ENCODE data around the gene RPS21. TPM values are rescaled to one million over a fixed set of nuclear protein-coding genes. Genes with fewer than 3 reads are reported as not detected.

RPS21 gene
- total and polyA plus RNA-seq, 2 of the 13 experiments (the other 11 are each of a cell fraction or from before 2014, with no cell fraction given), result 2,647 to 11,063 TPM

DNA sequence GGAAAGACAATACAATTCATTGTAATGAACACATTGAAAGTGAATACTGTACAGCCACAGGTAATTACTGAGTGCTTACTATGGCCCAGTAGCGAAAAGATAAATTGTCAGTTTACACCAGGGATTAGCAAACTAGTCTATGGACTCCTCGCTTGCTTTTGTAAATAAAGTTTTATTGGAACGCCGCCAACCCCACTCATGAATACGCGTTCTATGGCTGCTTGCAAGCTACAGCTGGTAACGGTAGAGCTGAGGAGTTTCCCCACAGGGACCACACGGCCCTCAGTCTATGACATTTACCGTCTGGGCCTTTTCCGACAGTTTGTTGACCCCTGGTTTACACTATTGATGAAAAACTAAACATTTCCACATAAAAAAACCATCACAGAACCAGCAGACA, 44.0 kb upstream of the RPS21 start (continued):
- TF ChIP-seq, protein P1, sequence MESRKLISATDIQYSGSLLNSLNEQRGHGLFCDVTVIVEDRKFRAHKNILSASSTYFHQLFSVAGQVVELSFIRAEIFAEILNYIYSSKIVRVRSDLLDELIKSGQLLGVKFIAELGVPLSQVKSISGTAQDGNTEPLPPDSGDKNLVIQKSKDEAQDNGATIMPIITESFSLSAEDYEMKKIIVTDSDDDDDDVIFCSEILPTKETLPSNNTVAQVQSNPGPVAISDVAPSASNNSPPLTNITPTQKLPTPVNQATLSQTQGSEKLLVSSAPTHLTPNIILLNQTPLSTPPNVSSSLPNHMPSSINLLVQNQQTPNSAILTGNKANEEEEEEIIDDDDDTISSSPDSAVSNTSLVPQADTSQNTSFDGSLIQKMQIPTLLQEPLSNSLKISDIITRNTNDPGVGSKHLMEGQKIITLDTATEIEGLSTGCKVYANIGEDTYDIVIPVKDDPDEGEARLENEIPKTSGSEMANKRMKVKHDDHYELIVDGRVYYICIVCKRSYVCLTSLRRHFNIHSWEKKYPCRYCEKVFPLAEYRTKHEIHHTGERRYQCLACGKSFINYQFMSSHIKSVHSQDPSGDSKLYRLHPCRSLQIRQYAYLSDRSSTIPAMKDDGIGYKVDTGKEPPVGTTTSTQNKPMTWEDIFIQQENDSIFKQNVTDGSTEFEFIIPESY (CRISPR knock-in tag; IDR thresholded peaks at IDR 0.05), result peak; percentile 95
- TF ChIP-seq IRF2 (CRISPR knock-in tag; IDR thresholded peaks at IDR 0.05) (no peak), KLF13 (CRISPR knock-in tag; IDR thresholded peaks at IDR 0.05) (no peak), MBD4 (IDR thresholded peaks at IDR 0.05; ENCODE audit: borderline replicate concordance, low read length) (no peak), NCOA5 (CRISPR knock-in tag; IDR thresholded peaks at IDR 0.05) (no peak), CBFB (CRISPR knock-in tag; IDR thresholded peaks at IDR 0.05) (no peak), ZMAT3 (CRISPR knock-in tag; conservative IDR thresholded peaks at IDR 0.05) (no peak), KLF16 (CRISPR knock-in tag; IDR thresholded peaks at IDR 0.05) (no peak), XRCC5 (optimal IDR thresholded peaks at IDR 0.05; ENCODE audit: low read length) (peak; percentile 72), ZNF589 (CRISPR knock-in tag; conservative IDR thresholded peaks at IDR 0.05) (no peak), ZNF3 (CRISPR knock-in tag; IDR thresholded peaks at IDR 0.05) (peak; percentile 94), ZKSCAN1 (IDR thresholded peaks at IDR 0.05; ENCODE audit: low read length) (no peak)
- TF ChIP-seq, protein P2, sequence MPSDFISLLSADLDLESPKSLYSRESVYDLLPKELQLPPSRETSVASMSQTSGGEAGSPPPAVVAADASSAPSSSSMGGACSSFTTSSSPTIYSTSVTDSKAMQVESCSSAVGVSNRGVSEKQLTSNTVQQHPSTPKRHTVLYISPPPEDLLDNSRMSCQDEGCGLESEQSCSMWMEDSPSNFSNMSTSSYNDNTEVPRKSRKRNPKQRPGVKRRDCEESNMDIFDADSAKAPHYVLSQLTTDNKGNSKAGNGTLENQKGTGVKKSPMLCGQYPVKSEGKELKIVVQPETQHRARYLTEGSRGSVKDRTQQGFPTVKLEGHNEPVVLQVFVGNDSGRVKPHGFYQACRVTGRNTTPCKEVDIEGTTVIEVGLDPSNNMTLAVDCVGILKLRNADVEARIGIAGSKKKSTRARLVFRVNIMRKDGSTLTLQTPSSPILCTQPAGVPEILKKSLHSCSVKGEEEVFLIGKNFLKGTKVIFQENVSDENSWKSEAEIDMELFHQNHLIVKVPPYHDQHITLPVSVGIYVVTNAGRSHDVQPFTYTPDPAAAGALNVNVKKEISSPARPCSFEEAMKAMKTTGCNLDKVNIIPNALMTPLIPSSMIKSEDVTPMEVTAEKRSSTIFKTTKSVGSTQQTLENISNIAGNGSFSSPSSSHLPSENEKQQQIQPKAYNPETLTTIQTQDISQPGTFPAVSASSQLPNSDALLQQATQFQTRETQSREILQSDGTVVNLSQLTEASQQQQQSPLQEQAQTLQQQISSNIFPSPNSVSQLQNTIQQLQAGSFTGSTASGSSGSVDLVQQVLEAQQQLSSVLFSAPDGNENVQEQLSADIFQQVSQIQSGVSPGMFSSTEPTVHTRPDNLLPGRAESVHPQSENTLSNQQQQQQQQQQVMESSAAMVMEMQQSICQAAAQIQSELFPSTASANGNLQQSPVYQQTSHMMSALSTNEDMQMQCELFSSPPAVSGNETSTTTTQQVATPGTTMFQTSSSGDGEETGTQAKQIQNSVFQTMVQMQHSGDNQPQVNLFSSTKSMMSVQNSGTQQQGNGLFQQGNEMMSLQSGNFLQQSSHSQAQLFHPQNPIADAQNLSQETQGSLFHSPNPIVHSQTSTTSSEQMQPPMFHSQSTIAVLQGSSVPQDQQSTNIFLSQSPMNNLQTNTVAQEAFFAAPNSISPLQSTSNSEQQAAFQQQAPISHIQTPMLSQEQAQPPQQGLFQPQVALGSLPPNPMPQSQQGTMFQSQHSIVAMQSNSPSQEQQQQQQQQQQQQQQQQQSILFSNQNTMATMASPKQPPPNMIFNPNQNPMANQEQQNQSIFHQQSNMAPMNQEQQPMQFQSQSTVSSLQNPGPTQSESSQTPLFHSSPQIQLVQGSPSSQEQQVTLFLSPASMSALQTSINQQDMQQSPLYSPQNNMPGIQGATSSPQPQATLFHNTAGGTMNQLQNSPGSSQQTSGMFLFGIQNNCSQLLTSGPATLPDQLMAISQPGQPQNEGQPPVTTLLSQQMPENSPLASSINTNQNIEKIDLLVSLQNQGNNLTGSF (CRISPR knock-in tag; IDR thresholded peaks at IDR 0.05), result no peak
- TF ChIP-seq, protein P3, sequence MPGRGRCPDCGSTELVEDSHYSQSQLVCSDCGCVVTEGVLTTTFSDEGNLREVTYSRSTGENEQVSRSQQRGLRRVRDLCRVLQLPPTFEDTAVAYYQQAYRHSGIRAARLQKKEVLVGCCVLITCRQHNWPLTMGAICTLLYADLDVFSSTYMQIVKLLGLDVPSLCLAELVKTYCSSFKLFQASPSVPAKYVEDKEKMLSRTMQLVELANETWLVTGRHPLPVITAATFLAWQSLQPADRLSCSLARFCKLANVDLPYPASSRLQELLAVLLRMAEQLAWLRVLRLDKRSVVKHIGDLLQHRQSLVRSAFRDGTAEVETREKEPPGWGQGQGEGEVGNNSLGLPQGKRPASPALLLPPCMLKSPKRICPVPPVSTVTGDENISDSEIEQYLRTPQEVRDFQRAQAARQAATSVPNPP (CRISPR knock-in tag; IDR thresholded peaks at IDR 0.05), result no peak

All from HepG2 (cell line).